A549 (cell line): ENCODE measurements around the gene ITFG1. TPM values are rescaled to one million over a fixed set of nuclear protein-coding genes. Genes with fewer than 3 reads are reported as not detected.

Experiments
- ATAC-seq, 2 experiments: fragments of 200-7000 bp in 1 of 2; fragments of >200 bp in 1 of 2; cut with Nextera tagmentation in 1 of 2; cut with Tn5 transposase in 1 of 2; 3 replicates each; pipeline versions ENCODE4 v1.8.0 to v1.9.1; 2018 to 2020; ENCODE audit warnings: mild to moderate bottlenecking in 1 of 2, moderate library complexity in 1 of 2
- CTCF ChIA-PET: fragments of 300-600 bp; sonication (Branson Sonifier 250); formaldehyde crosslinking; extraction: SDS; loops from one replicate; lab custom pipeline; 2021; ENCODE audit warnings: antibody characterized with exemption, inconsistent platforms; lab: Yijun Ruan, JAX
- POLR2A ChIA-PET: fragments of 350-600 bp; formaldehyde crosslinking; extraction: SDS; loops from one replicate; lab custom pipeline; 2021; ENCODE audit warnings: antibody characterized with exemption, inconsistent platforms; lab: Yijun Ruan, JAX
- DNase-seq, 2 experiments: peaks; one replicate each; pipeline versions ENCODE4 v3.0.0 to v3.0.0-alpha.2; 2011 to 2016; ENCODE audit warnings: low read depth in 1 of 2, low spot score in 1 of 2
- FAIRE-seq: peaks from 2 replicates; lab custom pipeline; 2011; peaks lifted over from hg19 to GRCh38; lab: Jason Lieb, UNC
- H3K27ac ChIP-seq, 2 experiments: fragments of >200 bp; sonication (Bioruptor Twin); formaldehyde crosslinking; 3 replicates each; pipeline ENCODE4 v1.5.1; 2016 to 2017
- H3K4me1 ChIP-seq: fragments of >200 bp; sonication (Bioruptor Twin); formaldehyde crosslinking; 3 replicates; pipeline ENCODE4 v1.6.1; 2016
- H3K4me2 ChIP-seq: fragments of >200 bp; sonication (Bioruptor Twin); formaldehyde crosslinking; 3 replicates; pipeline ENCODE4 v1.6.1; 2016
- H3K4me3 ChIP-seq: fragments of >200 bp; sonication (Bioruptor Twin); formaldehyde crosslinking; 3 replicates; pipeline ENCODE4 v1.5.1; 2016
- H3K9me3 ChIP-seq: fragments of >200 bp; sonication (Bioruptor Twin); formaldehyde crosslinking; 3 replicates; pipeline ENCODE4 v1.6.1; 2016
- CBX8 ChIP-seq: fragments of 200-600 bp; sonication (generic); IDR thresholded peaks from 2 replicates; pipeline ENCODE4 v1.6.1; 2016
- EHF ChIP-seq: fragments of 250-450 bp; sonication (Bioruptor Pico); IDR thresholded peaks from 2 replicates; pipeline ENCODE4 v1.5.0; 2020; ENCODE audit warnings: mild to moderate bottlenecking
- EP300 ChIP-seq, 2 experiments: fragments of >200 bp; sonication (Bioruptor Twin); formaldehyde crosslinking; IDR thresholded peaks; 2 replicates in 1 of 2; 3 replicates in 1 of 2; pipeline ENCODE4 v1.6.1; 2016 to 2017
- ESRRA ChIP-seq: fragments of 150-350 bp; IDR thresholded peaks from 2 replicates; pipeline ENCODE4 v1.6.1; 2014; ENCODE audit warnings: mild to moderate bottlenecking, low read length, borderline replicate concordance
- FOSL2 ChIP-seq, 2 experiments: fragments of 450-650 bp in 1 of 2; fragments of >200 bp in 1 of 2; sonication (Bioruptor Twin) in 1 of 2; formaldehyde crosslinking; IDR thresholded peaks; 2 replicates each; pipeline versions ENCODE4 v1.5.0 to v1.6.1; 2016 to 2020; ENCODE audit warnings: mild to moderate bottlenecking in 1 of 2, moderate library complexity in 1 of 2
- FOXS1 ChIP-seq: fragments of 250-450 bp; sonication (Bioruptor Pico); IDR thresholded peaks from 2 replicates; pipeline ENCODE4 v1.5.0; 2020; ENCODE audit warnings: mild to moderate bottlenecking, moderate library complexity
- HES2 ChIP-seq: fragments of >200 bp; sonication (Bioruptor Twin); formaldehyde crosslinking; IDR thresholded peaks from 2 replicates; pipeline ENCODE4 v1.6.1; 2016
- JUN ChIP-seq, 2 experiments: fragments of >200 bp; sonication (Bioruptor Twin); formaldehyde crosslinking; IDR thresholded peaks; 2 replicates in 1 of 2; 3 replicates in 1 of 2; pipeline ENCODE4 v1.6.1; 2016 to 2017
- JUNB ChIP-seq: fragments of >200 bp; sonication (Bioruptor Twin); formaldehyde crosslinking; IDR thresholded peaks from 2 replicates; pipeline ENCODE4 v1.6.1; 2016
- MYC ChIP-seq: IDR thresholded peaks from 2 replicates; pipeline ENCODE4 v1.6.1; 2012; ENCODE audit warnings: mild to moderate bottlenecking, inconsistent platforms, low read length, improper control_type of control experiment, borderline replicate concordance
- NR3C1 ChIP-seq: fragments of >200 bp; sonication (Bioruptor Twin); formaldehyde crosslinking; IDR thresholded peaks from 3 replicates; pipeline ENCODE4 v1.6.1; 2017
- PBX3 ChIP-seq: IDR thresholded peaks from 2 replicates; pipeline ENCODE4 v1.6.1; 2012
- RAD21 ChIP-seq, 2 experiments: fragments of >200 bp in 1 of 2; sonication (Bioruptor Twin) in 1 of 2; formaldehyde crosslinking in 1 of 2; IDR thresholded peaks in 1 of 2; conservative IDR thresholded peaks in 1 of 2; 2 replicates in 1 of 2; 3 replicates in 1 of 2; pipeline ENCODE4 v1.6.1; 2012 to 2018; ENCODE audit warnings: inconsistent platforms in 1 of 2
- RARB ChIP-seq: fragments of 250-450 bp; sonication (Bioruptor Pico); IDR thresholded peaks from 2 replicates; pipeline ENCODE4 v1.8.0; 2021; ENCODE audit warnings: mild to moderate bottlenecking, moderate library complexity
- RCOR1 ChIP-seq: fragments of 150-350 bp; IDR thresholded peaks from 2 replicates; pipeline ENCODE4 v1.6.1; 2014; ENCODE audit warnings: antibody characterized with exemption, low read length, low read depth
- RNF2 ChIP-seq: fragments of 200-600 bp; sonication (generic); IDR thresholded peaks from 2 replicates; pipeline ENCODE4 v1.6.1; 2016; ENCODE audit warnings: low read depth, mild to moderate bottlenecking, antibody characterized with exemption, moderate library complexity, borderline replicate concordance
- TFCP2L1 ChIP-seq: fragments of 250-450 bp; sonication (Bioruptor Pico); IDR thresholded peaks from 2 replicates; pipeline ENCODE4 v1.5.0; 2021; ENCODE audit warnings: mild to moderate bottlenecking
- ZNF302 ChIP-seq: fragments of 250-450 bp; sonication (Bioruptor Pico); IDR thresholded peaks from 2 replicates; pipeline ENCODE4 v1.9.0; 2021; ENCODE audit warnings: inconsistent platforms, mild to moderate bottlenecking, moderate library complexity
- WGBS: methylation state at CpG from one replicate; pipeline ENCODE4 v1.1.6; 2017; ENCODE audit errors: missing lambda C conversion rate; 5-methylcytosine and 5-hydroxymethylcytosine counted together
- polyA plus RNA-seq, 4 experiments: library from polyadenylated mRNA; depleted of rRNA in 3 of 4; stranded (reverse); fragments of >200 nt; fragmentation: RNase III in 1 of 4; extraction: RNeasy Plus Mini Kit Qiagen cat#74134 plus additional on column Dnase treatment in 1 of 4; gene quantifications; 2 replicates in 3 of 4; 3 replicates in 1 of 4; pipeline ENCODE4 v1.2.3, GENCODE V29; 2011 to 2017
- TF ChIP-seq, protein P1 (sequence below): fragments of >200 bp; sonication (Bioruptor Twin); formaldehyde crosslinking; IDR thresholded peaks from 3 replicates; pipeline ENCODE4 v1.6.1; 2016
- TF ChIP-seq, protein P2 (sequence below): IDR thresholded peaks from 2 replicates; pipeline ENCODE4 v1.6.1; 2012
- TF ChIP-seq, protein P3 (sequence below): fragments of >200 bp; sonication (Bioruptor Twin); formaldehyde crosslinking; IDR thresholded peaks from 3 replicates; pipeline ENCODE4 v1.5.1; 2016
- TF ChIP-seq, protein P4 (sequence below): fragments of 250-450 bp; sonication (Bioruptor Pico); IDR thresholded peaks from 2 replicates; pipeline ENCODE4 v1.5.0; 2020; ENCODE audit warnings: low read depth, mild to moderate bottlenecking, moderate library complexity

The ITFG1 gene
- polyA plus RNA-seq, 2 of the 4 experiments (the other 2 are of a cell fraction): 32.9 to 112 TPM

DNA sequence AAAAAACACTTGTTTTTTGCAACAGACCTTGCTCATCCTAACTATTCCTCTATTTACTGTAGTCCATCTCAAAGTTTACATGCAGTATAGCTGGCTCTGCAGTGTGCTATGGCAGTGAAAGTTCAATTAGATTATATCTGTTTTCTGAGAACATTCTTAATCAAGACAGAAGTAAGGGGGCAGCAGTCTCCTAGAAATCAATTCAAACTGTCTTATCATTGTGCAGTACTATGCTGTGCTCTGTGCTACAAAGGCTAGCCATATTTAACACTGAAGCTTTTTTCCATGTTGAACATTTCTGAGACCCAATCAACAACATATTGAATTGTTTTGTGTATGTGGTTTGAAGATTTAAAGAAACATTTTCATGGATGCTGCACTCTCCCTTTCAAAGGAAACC is 328.6 kb downstream of the ITFG1 start:
- no peak for FAIRE-seq
- no peaks in the 10 kb centered on the region for H3K9me3 ChIP-seq
- CTCF ChIA-PET: interaction anchor here (1.2 to 3.2 kb wide), 3 partner anchors 9 to 94 kb away, joined by 4 to 33 read pairs (median 8); partner anchors contain the start of gene NETO2
- no peak for DNase-seq
- H3K4me3 ChIP-seq: no peak overlapping the region
- TF ChIP-seq MYC (no peak), RARB (CRISPR knock-in tag) (no peak), JUNB (no peak), EP300 (IDR thresholded peaks at IDR 0.05) (no peak), CBX8 (no peak), PBX3 (no peak), RAD21 (conservative IDR thresholded peaks at IDR 0.05 in 1 of 2, IDR thresholded peaks at IDR 0.05 in 1 of 2) (no peak)
- TF ChIP-seq, protein P1, sequence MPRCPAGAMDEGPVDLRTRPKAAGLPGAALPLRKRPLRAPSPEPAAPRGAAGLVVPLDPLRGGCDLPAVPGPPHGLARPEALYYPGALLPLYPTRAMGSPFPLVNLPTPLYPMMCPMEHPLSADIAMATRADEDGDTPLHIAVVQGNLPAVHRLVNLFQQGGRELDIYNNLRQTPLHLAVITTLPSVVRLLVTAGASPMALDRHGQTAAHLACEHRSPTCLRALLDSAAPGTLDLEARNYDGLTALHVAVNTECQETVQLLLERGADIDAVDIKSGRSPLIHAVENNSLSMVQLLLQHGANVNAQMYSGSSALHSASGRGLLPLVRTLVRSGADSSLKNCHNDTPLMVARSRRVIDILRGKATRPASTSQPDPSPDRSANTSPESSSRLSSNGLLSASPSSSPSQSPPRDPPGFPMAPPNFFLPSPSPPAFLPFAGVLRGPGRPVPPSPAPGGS: no peak
- TF ChIP-seq, all 56 proteins: peak for 0
- POLR2A ChIA-PET: no interaction called here
- Histone ChIP-seq H3K4me1 (peaks cover 18% of the 10 kb centered on the region), H3K4me2 (no peak overlapping the region), H3K27ac (no peak overlapping the region)
- ATAC-seq: peak in 1 of 2 experiments; percentile 47; a peak in 3 of 6 replicates

DNA sequence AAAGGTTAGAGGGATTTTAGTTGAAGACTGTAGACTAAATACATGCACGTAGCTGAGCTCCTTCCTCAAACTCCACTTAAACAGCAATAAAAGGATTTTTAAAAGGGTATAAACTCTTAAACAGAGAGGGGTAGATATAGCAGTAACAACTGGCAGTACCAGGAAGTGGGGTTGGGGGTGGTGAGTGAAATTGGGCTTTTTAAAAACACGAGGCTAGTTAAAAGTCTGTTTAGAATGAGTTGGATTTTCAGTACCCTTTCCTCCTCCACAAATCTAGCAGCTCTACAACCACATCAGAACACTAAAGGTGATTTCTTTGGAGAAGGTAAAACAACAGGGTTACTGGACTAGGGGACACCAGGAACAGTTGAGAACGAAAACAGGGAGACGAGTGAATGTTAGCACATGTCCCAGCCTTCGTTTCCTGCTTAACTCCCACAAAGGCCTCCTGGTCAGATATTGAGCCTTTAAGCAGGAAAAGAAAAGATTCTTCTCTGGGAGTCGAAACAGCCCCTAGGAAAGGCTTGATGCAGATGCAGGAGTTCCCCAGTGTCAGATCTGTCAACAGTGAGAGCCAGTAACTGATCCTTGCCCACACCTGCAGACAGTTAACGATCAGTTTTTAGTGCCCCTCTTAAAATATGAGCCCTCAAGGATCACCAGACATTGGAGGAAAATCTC is 331.0 kb downstream of the ITFG1 start:
- CTCF ChIA-PET: interaction anchor here (1.5 to 7.2 kb wide), 3 partner anchors 12 to 92 kb away, joined by 5 to 36 read pairs (median 5); partner anchors contain the start of gene NETO2
- 81% methylated on average over 7 of the region's 7 CpGs for WGBS
- TF ChIP-seq EHF (CRISPR knock-in tag): no peak
- TF ChIP-seq PBX3: no peak
- TF ChIP-seq TFCP2L1 (CRISPR knock-in tag): no peak
- no peak for TF ChIP-seq ESRRA
- no peak for TF ChIP-seq FOXS1 (CRISPR knock-in tag)
- no peak for TF ChIP-seq RCOR1
- TF ChIP-seq, protein P2, sequence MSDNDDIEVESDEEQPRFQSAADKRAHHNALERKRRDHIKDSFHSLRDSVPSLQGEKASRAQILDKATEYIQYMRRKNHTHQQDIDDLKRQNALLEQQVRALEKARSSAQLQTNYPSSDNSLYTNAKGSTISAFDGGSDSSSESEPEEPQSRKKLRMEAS: no peak
- no peak for TF ChIP-seq NR3C1
- no peak for TF ChIP-seq RNF2
- no peak for TF ChIP-seq FOSL2 (IDR thresholded peaks at IDR 0.05)
- TF ChIP-seq FOSL2 (CRISPR knock-in tag; IDR thresholded peaks at IDR 0.05): no peak
- TF ChIP-seq ZNF302 (CRISPR knock-in tag): no peak
- TF ChIP-seq, protein P3, sequence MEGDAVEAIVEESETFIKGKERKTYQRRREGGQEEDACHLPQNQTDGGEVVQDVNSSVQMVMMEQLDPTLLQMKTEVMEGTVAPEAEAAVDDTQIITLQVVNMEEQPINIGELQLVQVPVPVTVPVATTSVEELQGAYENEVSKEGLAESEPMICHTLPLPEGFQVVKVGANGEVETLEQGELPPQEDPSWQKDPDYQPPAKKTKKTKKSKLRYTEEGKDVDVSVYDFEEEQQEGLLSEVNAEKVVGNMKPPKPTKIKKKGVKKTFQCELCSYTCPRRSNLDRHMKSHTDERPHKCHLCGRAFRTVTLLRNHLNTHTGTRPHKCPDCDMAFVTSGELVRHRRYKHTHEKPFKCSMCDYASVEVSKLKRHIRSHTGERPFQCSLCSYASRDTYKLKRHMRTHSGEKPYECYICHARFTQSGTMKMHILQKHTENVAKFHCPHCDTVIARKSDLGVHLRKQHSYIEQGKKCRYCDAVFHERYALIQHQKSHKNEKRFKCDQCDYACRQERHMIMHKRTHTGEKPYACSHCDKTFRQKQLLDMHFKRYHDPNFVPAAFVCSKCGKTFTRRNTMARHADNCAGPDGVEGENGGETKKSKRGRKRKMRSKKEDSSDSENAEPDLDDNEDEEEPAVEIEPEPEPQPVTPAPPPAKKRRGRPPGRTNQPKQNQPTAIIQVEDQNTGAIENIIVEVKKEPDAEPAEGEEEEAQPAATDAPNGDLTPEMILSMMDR: no peak
- no peak for TF ChIP-seq HES2
- TF ChIP-seq, protein P4, sequence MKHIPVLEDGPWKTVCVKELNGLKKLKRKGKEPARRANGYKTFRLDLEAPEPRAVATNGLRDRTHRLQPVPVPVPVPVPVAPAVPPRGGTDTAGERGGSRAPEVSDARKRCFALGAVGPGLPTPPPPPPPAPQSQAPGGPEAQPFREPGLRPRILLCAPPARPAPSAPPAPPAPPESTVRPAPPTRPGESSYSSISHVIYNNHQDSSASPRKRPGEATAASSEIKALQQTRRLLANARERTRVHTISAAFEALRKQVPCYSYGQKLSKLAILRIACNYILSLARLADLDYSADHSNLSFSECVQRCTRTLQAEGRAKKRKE (CRISPR knock-in tag): no peak
- TF ChIP-seq JUN (IDR thresholded peaks at IDR 0.05): no peak
- DNase-seq: no peak
- POLR2A ChIA-PET: no interaction called here
- ATAC-seq: no peak
- H3K4me3 ChIP-seq: no peak overlapping the region
- no peak for FAIRE-seq
- H3K9me3 ChIP-seq: no peaks in the 10 kb centered on the region
- H3K4me2 ChIP-seq: no peak overlapping the region
- H3K27ac ChIP-seq: no peak overlapping the region
- no peaks in the 10 kb centered on the region for H3K4me1 ChIP-seq
